GM12873 (cell line): ENCODE measurements around the gene SYNE1.

ENCODE experiments used
- CTCF ChIP-seq: IDR thresholded peaks from 2 replicates; pipeline ENCODE4 v1.5.1; 2012; ENCODE audit warnings: low read depth, mild to moderate bottlenecking, moderate library complexity, low read length, control low read depth; ENCODE audit not compliant: insufficient read depth; ENCODE audit errors: missing control alignments

The SYNE1 gene

DNA sequence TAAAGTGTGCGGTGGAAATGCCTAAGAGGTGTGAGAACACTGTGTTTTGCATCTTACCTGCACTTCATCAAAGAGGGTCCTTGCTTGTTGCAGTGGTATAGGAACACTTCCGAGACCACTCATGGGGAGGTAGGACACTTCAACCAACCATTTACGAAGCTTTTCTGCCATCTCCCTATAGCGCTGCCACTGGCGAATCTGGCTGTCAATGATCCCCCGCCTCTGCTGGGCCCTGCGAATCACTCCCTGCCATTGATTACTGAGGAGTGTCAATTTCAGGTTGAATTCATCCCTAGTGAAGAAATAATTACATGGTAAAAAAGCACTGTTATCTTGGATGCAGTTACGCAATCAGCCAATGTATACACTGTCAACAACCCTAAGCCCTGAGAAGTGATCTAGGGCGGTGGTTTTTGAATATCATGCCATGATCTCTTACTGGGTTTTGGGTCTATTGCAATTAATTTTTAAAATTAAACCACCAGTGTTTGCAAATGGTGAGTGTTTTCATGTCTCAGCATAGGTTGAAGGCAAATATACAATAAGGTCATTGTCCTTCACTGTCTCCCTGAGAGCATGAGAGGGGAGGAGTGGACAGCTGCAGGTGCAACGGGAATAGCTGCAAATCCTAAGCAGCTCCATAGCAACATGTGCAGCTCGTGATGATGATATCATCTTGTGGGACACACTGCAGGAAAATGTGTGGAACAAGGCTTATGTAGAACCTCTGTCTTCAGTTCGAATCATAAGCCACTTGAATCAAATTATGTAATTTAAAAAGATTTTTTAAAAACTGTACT lies 429.0 kb downstream of the SYNE1 start:
- TF ChIP-seq CTCF = no peak

DNA sequence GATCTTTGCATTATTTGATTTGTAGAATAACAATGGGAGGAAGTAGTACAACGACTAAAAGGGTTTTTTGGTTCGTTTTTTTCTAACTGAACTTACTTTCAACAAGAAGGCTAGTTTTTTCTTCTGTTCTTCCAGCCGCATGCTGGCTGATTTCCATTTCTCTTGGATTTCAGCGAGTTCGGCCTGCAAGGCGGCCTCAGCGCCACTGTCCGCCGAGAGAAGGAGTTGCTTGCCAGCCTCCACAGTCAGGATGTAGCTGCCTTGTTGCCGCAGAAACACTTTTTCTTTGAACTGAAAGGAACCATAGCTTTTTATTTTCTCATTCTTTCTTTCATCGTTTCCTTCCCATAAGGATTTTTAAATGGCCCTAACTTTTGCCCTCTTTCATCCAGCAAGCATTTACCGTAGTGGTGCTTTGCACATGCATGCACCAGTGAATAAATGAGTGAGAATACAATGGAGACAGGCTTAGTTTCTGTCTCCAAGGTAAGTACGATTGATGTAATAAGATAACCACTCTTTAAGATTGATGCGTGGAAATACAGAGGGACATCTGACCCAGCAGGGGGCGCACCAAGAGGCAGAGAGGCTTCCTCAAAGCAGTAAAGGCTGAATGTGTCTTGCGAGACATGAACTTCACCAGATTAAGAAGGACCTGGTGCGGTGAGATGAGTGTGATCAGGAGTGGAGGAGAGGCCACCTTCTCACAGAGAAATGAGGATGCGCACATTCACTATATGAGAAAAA lies 430.9 kb downstream of the SYNE1 start:
- TF ChIP-seq CTCF = peak; percentile 58

DNA sequence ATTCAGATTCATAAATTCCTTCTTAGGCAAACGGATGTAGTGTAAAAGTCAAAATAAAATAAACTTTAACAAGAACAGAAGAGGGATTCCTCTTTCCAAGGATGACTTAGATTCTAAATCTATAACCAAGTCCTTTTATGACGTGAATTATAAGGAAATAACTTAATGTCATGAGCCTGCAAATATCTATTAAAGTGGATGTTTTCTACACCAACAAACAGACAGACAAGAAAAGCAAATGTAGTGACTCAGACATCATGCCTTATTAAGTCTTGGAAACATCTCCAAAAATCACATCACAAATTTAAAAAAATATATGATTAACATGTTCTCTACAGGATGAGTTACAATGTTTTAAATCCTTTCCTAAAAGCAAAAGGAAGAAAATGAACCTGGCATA lies 432.6 kb downstream of the SYNE1 start:
- TF ChIP-seq CTCF = no peak

- TF ChIP-seq CTCF = no peak
These were observed 436.0 kb downstream of the SYNE1 start for GRCh38 chr6:152201120-152201519.

DNA sequence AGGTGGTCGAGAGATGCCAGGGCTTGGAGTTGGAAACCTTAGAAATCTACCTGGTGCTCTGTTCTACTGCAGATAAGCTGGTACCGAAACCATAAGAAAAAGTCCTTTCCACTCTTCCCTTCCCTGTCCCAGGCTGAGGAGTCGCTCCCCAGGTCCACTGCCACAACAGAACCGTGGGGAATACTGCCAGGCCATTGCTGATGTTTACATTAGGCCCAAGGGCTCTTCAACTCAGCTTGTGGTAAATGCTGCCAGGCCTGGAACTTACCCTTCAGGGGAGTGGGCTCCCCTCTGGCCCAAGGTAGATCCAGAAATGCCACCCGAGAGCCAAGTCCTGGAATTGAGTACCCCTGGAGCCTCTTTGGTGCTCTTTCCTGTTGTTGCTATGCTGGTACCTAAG lies 441.3 kb downstream of the SYNE1 start:
- TF ChIP-seq CTCF = no peak

GRCh38 chr6:152189736-152190135 lies 447.4 kb downstream of the SYNE1 start:
- no peak for TF ChIP-seq CTCF

DNA sequence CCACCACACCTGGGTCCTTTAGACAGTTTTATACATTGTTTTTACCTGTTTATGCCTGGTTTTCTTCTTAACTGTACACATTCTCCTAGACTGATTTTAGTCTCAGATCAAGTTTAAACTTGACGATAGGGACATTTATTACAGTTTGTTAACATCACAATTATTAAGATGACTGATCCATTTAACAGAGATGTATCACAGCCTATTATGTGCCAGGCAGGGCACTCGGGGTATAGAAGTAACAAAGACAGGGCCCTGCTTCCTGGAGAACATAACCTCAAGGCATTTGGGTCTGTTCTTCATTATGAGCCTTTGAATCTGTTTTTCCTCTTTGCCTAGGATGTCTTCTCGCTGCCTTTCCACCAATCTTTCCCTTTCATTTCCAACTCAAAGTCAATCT lies 449.2 kb downstream of the SYNE1 start:
- no peak for TF ChIP-seq CTCF
